NOMO-1 (cell line): ENCODE data around the gene C20orf173.
"Not testable (repeated sequence)": the region's sequence is repeated elsewhere in the genome, so short reads cannot be mapped to it uniquely, and the experiment has no call there.

Source experiments
- DNase-seq, 2 experiments: peaks; one replicate each; lab custom pipeline; 2025; ENCODE audit not compliant: unreplicated experiment in 2 of 2; lab: John Stamatoyannopoulos, UW

The C20orf173 gene, protein sequence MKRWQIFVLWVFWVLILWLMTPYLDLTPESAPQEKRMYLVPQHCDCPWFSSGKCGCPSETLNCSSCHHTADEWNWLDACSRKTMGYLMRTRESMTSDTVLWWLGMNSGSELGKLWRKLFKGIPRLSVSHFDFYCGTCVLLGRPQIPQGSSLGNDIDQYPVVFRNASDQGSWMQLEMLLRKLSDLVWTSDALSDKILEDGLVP

DNA sequence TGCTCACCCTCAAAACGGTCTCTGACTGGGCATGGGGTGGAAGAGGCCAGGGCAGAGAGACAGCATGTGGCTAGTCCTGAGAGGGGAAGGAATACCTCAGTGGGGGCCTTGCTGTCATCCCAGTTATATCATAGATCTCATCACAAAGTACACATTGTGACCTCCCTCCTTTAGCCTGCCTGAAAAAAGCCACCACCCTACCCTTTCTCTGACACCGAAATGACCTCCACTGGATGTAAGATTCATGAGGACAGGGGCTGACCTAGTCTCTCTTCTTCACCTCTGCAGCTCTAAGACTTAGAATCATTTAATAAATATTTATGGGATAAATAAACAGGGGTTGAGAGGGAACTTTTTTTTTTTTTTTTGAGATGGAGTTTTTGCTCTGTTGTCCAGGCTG is at the start of gene C20orf173:
TSS of gene C20orf173 (minus strand) at position 101 of the 400 bp plus-strand sequence. CDS start 279 bp downstream, outside the sequence.
- DNase-seq: no peak

DNA sequence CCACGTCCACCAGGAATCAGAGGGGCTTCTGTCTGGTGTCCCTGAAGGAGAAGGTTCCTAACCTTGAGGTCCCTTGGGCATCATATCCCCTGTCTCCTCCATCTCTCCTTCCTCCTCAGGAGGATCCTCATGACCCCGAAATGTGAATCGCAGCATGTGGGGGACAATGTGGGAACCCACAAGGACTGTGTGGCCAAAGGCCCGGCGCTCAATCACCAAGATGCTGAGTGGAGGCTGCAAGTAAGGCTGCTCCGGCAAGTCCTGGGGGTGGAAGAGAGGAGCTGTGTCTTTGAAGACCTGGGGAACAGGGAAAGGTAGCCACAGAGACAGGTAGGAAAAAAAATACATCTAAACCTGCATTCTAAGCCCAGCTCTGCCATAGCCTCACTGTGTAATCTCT is 49.7 kb upstream of the C20orf173 start:
- DNase-seq: no peak

DNA sequence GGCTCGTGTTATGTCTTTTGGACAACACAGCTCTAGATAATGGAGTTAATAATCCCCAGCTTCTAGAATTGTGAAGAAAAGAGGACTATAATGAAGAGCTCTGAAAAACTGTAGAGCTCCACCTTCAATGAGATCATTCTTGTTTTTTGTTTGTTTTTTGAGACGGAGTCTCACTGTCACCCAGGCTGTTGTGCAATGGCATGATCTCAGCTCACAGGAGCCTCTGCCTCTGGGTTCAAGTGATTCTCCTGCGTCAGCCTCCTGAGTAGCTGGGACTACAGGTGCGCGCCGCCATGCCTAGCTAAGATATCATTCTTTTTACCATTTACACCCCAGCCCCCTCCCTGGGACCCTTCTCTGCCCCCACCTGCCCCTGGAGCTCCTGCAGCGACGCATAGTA is 49.0 kb upstream of the C20orf173 start:
- no peak for DNase-seq

DNA sequence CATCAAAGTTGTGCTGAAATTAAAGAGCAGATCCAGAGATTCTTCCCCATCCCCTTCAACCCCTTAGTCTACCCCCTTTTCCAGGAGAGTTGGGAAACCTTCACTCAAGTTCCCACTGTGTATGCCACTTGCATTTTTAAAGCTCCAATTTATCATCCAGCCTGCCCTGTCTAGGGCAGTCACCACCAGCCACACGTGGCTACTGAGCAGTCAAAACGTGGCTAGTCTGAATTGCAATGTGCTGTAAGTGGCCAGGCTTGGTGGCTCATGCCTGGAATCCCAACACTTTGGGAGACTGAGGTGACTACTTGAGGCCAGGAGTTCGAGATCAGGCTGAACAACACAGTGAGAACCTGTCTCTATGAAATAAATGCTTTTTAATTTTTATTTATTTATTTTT is 47.4 kb upstream of the C20orf173 start:
- DNase-seq: no peak

DNA sequence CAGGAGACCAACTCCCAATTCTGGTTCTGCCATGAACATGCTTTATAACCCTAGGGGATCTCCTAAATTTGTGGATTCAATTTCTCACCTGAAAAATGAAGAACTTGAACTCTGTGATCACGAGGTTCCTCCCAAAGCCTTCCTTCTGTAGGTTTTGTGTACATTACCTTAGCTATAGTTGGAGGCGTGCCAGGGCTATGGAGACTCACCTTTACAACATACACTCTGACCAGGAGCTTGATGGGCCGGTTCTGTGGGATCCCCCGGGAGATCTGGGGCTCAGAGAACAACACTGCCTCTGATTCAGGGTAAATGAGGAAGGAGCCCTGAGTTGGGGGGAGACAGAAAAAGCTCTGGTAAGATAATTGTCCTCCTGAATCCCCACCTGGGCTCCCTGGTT is 46.5 kb upstream of the C20orf173 start:
- no peak for DNase-seq

DNA sequence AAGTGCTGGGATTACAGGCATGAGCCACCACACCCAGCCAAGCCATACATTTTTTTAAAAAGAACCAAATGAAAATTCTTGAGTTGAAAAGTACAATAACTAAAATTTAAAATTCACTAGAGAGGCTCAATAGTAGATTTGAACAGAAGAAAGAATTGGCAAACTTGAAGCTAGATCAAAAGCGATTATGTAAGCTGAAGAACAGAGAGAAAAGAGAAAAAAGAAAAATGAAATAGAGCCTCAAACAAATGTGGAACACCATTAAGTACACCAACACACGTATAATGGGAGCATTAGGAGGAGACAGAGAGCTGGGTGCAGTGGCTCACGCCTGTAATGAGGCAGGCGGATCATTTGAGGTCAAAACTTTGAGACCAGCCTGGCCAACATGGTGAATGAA is 43.4 kb upstream of the C20orf173 start:
- DNase-seq: no peak

DNA sequence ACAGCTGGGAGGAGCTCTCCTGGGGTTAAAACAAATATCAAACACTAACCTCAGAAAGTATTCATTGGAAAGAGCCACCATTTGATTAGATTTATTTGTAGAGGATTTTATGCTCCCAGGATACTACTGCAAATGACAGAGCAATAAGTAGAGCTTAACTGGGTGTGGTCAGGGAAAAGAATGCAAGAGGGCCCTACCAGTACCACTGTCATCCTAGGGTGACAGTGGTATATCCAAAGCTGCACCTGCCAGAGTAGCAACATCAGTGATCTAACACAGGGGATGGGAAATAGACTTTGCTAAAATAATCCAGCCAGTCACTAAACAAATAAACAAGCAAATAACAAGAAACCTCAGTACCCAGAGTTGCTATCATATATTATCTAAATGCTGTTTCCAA is 42.1 kb upstream of the C20orf173 start:
- DNase-seq: no peak

DNA sequence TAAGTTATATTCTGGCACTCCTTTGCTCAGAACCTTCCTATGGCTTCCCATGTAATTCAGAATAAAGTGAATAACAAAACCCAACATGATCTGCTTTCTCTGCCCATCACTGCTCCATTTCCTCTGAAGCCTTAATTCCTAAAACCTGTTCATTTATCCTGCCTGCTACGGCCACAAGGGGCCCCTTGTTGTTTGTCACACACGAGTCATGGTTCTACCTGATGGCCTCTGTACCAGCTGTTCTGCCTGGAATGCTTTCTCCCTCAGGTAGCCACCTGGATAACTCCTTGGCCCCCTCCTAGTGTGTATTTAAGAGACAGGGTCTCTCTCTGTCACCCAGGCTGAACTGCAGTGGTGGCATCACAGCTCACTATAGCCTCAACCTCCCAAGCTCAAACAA is 39.2 kb upstream of the C20orf173 start:
- no peak for DNase-seq

DNA sequence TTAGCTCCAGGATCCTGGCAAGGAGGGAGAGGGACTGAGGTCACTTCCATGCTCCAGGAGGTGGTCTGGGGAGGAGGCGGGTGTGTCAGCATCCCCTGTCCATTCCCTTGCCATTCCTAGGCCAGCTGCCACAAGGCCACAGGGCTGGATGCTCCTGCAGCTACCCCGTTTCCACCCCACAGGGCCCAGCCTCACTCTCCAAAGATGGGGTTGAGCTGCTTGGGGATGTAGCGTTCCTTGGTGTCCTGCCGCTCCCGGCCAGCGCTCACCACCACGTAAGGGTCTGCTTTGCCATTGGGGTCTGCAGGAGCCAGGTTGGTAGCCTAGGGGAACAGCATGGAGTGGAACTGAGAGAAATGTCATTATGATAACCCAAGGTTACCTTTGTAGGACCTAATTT is 35.5 kb upstream of the C20orf173 start:
- no peak for DNase-seq

DNA sequence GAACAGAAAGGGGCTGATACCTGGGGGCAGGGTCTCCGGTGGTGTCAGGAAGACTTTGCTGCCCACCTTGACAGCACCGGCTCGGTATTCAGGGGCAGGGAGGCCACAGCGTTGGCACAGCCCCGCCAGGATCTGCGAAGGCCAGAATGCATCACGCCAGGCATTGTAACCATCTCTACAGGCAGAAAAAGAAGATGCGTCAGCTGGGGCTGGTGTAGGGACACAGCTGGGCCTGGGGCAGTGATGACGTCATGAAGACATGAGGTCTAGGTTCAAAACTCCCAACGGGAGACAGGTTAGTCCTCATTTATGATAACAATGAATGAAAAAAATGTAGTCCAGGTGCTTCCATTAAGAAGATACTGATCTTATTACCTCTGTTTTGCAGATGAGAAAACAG is 34.4 kb upstream of the C20orf173 start:
- no peak for DNase-seq

DNA sequence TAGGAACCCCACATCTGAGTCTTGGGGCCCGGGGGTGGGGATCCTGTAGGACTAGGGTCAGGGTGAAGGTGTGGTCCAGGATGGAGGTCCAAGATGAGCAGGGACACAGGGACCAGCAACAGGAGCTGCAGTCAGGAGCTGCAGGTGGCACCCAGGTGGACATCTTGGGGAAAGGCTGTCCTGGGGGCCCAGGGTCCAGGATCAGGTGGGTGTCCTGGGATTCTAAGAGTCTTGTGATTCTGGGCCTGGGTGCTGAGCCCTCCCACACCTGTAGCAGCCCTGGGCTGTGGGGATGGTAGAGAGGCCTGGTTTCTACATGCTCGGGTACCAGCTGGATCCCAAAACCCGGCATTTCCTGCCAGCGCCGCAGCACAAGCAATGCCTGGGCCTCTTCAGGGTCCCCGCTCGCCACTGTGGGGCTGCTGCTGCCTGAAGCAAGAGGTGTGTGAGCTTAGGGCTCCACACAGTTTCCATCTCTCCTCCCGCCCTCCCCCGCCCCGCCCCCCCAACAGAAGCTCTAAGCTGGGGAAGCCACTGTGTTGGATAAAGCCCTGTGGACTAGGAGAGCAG is 33.2 kb upstream of the C20orf173 start:
- no peak for DNase-seq

DNA sequence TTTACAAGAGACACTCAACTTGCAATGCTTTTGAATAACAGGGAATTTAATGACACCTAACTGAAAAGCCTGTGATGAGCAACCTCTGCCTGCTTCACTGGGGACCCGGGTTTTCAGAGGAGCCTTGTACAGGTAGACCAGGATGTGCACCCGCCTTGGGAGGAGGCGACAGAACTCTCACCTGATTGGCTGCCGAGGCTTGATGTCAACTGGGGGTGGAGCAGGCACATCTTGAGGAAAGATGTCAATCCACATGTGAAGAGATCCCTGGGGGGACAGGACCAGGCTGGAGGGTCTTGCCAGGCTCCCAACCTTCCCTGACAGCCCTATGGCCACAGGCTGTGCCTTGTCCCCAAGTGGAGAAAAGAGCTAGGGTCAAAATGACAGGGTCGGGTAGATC is 32.2 kb upstream of the C20orf173 start:
- no peak for DNase-seq

DNA sequence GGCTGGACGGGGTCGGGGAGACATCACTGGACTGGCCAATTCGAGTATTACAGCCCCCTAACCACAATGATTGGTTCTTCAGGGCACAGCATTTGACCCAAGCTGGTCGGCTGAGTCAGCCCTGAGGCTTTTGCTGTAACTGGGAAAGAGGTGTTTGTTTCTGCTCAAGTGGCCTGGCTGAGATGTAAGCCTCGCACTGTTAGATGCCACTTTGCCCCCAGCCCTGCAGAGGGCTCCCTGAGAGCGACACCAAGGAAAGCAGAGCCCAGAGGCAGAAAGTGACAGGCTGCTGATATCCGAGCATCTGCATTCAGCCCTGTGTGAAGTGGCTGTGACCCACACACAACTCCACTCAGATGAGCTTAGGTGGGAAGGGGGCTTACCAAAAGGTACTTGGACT is 31.8 kb upstream of the C20orf173 start:
- DNase-seq: no peak

DNA sequence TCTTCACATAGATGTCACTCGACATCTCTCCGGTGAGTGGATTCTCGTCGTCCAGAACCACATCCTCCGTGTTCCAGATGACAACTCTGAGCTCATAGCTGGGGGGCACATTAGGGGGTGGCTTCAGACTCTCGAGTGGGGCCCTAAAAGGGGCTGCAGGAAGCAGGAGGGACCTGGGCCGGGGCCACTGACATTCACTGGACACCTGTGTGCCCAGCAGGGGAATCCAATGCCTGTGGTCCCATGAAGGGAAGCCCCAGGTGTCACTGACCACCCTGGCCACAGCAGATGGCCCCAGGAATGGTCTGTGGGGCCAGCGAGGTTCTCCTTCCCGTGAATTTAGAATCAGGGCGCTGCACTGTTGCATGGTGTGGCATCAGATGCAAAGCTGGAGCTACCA is 31.1 kb upstream of the C20orf173 start:
- DNase-seq: no peak

DNA sequence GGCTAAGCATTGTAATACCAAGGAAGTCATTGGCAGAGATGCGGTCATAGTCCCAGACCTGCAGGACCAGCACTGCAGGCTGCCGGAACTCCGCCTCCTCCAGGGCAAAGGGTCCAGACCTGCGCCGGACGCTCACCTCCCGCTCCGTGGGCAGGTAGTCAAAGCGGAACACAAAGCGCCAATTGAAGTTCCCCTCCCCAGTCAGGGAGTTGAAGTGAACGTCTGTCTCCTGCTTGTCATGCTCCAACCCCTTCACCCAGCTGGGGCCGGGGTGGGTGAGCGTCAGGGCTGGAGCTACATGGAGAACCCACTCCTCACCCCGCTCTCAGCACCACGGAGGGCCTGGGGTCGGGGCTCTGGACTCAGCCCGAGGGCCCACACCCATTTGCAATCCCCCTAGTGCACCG is 30.7 kb upstream of the C20orf173 start:
- no peak for DNase-seq

DNA sequence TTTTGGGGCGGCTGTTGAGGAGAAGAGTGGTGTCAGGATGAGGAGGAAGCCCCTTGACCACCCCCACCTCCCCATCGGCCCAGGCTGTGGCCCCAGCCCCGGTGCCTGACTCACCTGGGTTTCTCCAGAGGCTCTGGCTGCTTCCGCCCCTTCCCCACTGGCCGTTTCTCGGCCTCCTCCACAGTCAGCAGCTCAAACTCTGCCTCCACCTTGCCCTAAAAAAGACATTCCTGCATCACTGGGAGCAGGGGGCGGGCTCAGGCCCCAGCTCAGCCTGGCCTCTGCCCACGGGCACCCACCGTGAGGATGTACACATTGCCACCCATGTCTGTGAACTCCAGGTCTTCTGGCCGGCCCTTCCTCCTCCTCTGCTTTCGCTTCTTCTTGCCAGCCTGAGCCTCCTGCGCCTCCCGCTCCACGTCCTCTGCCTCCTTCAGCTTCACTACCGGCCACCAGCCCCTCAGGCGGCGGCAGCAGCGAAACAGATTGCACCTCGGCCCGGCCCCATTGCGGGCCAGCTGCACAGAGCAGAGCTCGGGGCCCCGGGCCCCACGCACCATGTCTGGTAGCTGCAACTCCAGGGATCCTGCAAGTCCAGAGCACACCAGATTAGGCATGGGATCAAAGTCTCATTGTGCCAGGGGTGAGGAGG is 29.7 kb upstream of the C20orf173 start:
- no peak for DNase-seq

DNA sequence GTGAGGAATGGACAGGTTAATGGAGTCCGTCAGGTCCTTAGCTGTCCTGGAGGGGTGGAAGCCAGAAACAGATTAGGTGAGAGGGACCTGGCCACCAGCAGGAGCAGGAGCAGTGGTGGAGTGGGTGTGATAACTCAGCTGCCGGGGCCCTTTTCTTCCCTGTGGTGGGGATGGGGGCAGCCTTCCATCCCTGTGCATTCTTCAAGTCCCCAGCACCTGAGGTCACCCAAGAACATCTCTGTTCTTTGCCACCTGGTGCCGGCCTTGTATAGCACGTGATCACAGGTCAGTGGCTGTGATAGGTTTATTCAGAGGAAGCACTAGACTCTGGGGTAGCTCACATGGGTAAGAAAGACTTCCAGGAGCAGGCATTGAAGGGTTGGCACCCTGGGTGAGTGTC is 29.0 kb upstream of the C20orf173 start:
- DNase-seq: no peak

DNA sequence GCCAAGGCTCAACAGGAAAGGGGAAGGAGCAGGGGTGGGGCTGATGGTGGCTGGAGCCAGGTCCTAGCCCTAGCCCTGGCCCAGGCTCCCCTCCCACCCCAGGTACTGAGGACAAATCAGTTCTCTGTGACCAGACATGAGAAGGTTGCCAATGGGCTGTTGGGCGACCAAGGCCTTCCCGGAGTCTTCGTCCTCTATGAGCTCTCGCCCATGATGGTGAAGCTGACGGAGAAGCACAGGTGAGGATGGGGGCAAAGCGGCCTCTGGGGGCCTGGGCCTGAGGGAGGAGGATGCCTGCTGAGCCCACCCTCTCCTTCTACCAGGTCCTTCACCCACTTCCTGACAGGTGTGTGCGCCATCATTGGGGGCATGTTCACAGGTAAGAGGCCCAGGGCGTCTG is 27.4 kb upstream of the C20orf173 start:
- no peak for DNase-seq

DNA sequence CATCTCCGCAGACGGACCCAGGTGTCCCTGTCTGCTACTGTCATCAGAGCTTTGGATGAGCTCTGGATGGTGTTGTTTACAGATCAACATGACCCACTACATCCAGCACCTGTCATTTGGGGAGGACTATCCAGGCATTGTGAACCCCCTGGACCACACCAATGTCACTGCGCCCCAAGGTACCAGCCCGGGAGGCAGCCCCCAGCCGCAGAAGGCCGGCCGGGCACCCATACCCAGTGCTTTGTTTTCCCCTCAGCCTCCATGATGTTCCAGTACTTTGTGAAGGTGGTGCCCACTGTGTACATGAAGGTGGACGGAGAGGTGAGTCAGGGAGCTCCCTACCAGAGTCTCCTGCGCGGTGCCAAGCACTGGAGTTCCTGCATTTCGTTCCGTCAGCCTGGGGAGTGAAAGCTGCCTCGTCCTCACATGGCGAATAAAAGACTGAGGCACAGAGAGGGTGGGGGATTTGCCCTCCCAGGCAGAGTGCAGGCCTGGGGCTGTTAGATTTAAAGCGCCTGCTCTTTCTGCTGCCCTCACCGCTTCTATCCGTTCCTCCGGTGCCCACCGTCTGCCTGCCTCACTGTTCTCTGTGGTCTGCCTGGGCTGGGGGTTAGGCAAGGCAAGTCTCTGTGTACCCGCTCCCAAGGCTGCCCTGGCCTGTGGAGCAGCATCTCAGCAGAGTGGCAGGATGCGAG is 26.6 kb upstream of the C20orf173 start:
- DNase-seq: no peak

DNA sequence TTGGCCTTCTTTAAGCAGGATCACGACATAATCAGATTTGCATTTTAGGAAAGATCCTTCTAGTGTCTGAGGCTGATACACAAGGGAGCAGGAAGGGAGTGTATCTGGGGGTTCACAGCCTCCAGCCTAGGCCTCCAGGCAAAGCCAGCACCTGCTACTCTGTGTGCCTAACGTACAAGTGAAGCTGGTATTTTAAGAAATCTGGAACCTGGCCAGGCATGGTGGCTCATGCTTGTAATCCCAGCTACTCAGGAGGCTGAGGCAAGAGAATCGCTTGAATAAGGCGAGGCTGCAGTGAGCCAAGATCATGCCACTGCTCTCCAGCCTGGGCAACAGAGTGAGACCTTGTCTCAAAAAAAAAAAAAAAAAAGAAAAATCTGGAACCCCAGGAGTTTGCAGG is 26.0 kb upstream of the C20orf173 start:
- not testable (repeated sequence) for DNase-seq

DNA sequence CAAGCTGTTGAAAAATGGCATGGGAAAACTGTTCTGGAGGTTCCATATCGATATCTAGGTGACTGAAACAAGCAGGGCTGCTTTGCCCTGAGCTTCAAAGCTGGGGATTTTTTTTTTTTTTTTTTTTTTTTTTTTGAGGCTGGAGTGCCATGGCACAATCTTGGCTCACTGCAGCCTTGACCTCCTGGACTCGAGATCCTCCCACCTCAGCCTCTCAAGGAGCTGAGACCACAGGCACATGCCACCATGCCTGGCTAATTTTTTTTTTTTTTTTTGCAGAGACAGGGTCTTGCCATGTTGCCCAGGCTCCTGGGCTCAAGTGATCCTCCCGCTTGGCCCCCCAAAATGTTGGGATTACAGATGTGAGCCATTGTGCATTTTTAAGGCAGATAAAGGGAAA is 23.5 kb upstream of the C20orf173 start:
- DNase-seq: no peak

DNA sequence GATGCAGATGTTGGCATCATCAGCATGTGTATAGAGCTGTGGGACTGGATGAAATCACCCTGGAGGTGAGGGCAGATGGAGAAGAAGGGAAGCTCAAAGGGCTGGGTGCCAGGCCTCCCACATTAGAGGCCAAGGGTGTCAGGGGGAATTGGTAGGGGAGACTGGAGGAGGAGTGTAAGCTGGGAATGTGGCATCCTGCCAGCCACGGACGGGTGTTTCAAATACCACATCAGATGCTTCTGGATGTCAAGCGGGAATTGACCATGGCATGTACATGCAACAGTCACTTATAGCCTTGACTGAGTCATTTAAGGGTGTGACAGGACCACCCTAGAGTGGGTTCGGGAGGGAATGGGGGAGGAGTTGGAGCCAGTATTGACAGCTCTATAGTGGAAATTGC is 22.1 kb upstream of the C20orf173 start:
- no peak for DNase-seq
